ENCODE measurements around the gene MAPKBP1.

The MAPKBP1 gene

GRCh38 chr15:41788262-41788661, 14.0 kb downstream of the MAPKBP1 start:
- no peak for DNase-seq (ENCODE audit: low read depth)

- DNase-seq (ENCODE audit: low read depth), result no peak
Measured at GRCh38 chr15:41789236-41789635, 15.0 kb downstream of the MAPKBP1 start.

- no peak for DNase-seq (ENCODE audit: low read depth)
Measured at GRCh38 chr15:41789662-41790061, 15.4 kb downstream of the MAPKBP1 start.

GRCh38 chr15:41790169-41790568, 15.9 kb downstream of the MAPKBP1 start:
- DNase-seq (ENCODE audit: low read depth), result no peak

- DNase-seq (ENCODE audit: low read depth), result no peak
Measured at GRCh38 chr15:41790756-41791546, 16.7 kb downstream of the MAPKBP1 start.

- no peak for DNase-seq (ENCODE audit: low read depth)
Measured at GRCh38 chr15:41791547-41791937, 17.3 kb downstream of the MAPKBP1 start.

- no peak for DNase-seq (ENCODE audit: low read depth)
Measured at GRCh38 chr15:41792000-41792637, 17.8 kb downstream of the MAPKBP1 start.

- no peak for DNase-seq (ENCODE audit: low read depth)
Measured at GRCh38 chr15:41794081-41794480, 19.8 kb downstream of the MAPKBP1 start.

- DNase-seq (ENCODE audit: low read depth), result no peak
Measured at GRCh38 chr15:41795996-41796856, 21.9 kb downstream of the MAPKBP1 start.

GRCh38 chr15:41797201-41797944, 23.1 kb downstream of the MAPKBP1 start:
- DNase-seq (ENCODE audit: low read depth), result no peak

GRCh38 chr15:41798607-41799487, 24.6 kb downstream of the MAPKBP1 start:
- DNase-seq (ENCODE audit: low read depth), result no peak

- DNase-seq (ENCODE audit: low read depth), result no peak
Measured at GRCh38 chr15:41799488-41799805, 25.2 kb downstream of the MAPKBP1 start.

GRCh38 chr15:41801185-41801584, 26.9 kb downstream of the MAPKBP1 start:
- DNase-seq (ENCODE audit: low read depth), result no peak

GRCh38 chr15:41801850-41802455, 27.7 kb downstream of the MAPKBP1 start:
- DNase-seq (ENCODE audit: low read depth), result no peak

GRCh38 chr15:41804361-41804760, 30.1 kb downstream of the MAPKBP1 start:
- DNase-seq (ENCODE audit: low read depth), result no peak

GRCh38 chr15:41804916-41805666, 30.8 kb downstream of the MAPKBP1 start:
- DNase-seq (ENCODE audit: low read depth), result no peak

- no peak for DNase-seq (ENCODE audit: low read depth)
Measured at GRCh38 chr15:41805711-41806110, 31.4 kb downstream of the MAPKBP1 start.

GRCh38 chr15:41806291-41807181, 32.3 kb downstream of the MAPKBP1 start:
- DNase-seq (ENCODE audit: low read depth), result no peak

- no peak for DNase-seq (ENCODE audit: low read depth)
Measured at GRCh38 chr15:41809121-41809520, 34.8 kb downstream of the MAPKBP1 start.

Data from T follicular helper cell (primary cell).